CD4-positive, alpha-beta T cell treated with Interleukin-2 at 100 ng/mL for 4 hours (primary cell): ENCODE data around the gene LNX2.
"Not testable (repeated sequence)": the region's sequence is repeated elsewhere in the genome, so short reads cannot be mapped to it uniquely, and the experiment has no call there.

Experiments
- DNase-seq: peaks from one replicate; pipeline ENCODE4 v3.0.0-alpha.2; 2020; ENCODE audit warnings: low spot score

The LNX2 gene

GRCh38 chr13:27636589-27637288 lies 16.4 kb upstream of the LNX2 start:
- no peak for DNase-seq

- DNase-seq: no peak
Observed at GRCh38 chr13:27635266-27635665, 14.9 kb upstream of the LNX2 start.

- no peak for DNase-seq
Observed at GRCh38 chr13:27634791-27635190, 14.5 kb upstream of the LNX2 start.

- DNase-seq: no peak
Observed at GRCh38 chr13:27634231-27634630, 13.9 kb upstream of the LNX2 start.

GRCh38 chr13:27632648-27633047 lies 12.3 kb upstream of the LNX2 start:
- DNase-seq: no peak

- no peak for DNase-seq
Observed at GRCh38 chr13:27632214-27632613, 11.9 kb upstream of the LNX2 start.

GRCh38 chr13:27631665-27632064 lies 11.3 kb upstream of the LNX2 start:
- no peak for DNase-seq

GRCh38 chr13:27631156-27631555 lies 10.8 kb upstream of the LNX2 start:
- no peak for DNase-seq

- DNase-seq: not testable (repeated sequence)
Observed at GRCh38 chr13:27628766-27629165, 8.4 kb upstream of the LNX2 start.

- DNase-seq: no peak
Observed at GRCh38 chr13:27628081-27628480, 7.8 kb upstream of the LNX2 start.

- no peak for DNase-seq
Observed at GRCh38 chr13:27627380-27627779, 7.1 kb upstream of the LNX2 start.

GRCh38 chr13:27625839-27626238 lies 5.5 kb upstream of the LNX2 start:
- DNase-seq: no peak

- DNase-seq: no peak
Observed at GRCh38 chr13:27624071-27624470, 3.7 kb upstream of the LNX2 start.

GRCh38 chr13:27622881-27623280 lies 2.6 kb upstream of the LNX2 start:
- DNase-seq: no peak

GRCh38 chr13:27622102-27622820 lies 1.9 kb upstream of the LNX2 start:
- DNase-seq: peak; percentile 10

GRCh38 chr13:27621366-27622101 lies 1.2 kb upstream of the LNX2 start, which contains the start of gene POLR1D:
TSS of gene POLR1D (plus strand) at chr13:27621892. CDS start at chr13:27621984, 92 bp downstream.
- DNase-seq: peak; percentile 87

- DNase-seq: no peak
Observed at GRCh38 chr13:27621116-27621365, 712 bp upstream of the LNX2 start.

- peak; percentile 36 for DNase-seq
Observed at GRCh38 chr13:27619728-27620376, 477 bp downstream of the LNX2 start.

- no peak for DNase-seq
Observed at GRCh38 chr13:27619093-27619727, 1.1 kb downstream of the LNX2 start.

GRCh38 chr13:27617881-27618321 lies 2.4 kb downstream of the LNX2 start:
- no peak for DNase-seq

- no peak for DNase-seq
Observed at GRCh38 chr13:27613628-27614027, 6.7 kb downstream of the LNX2 start.

- DNase-seq: no peak
Observed at GRCh38 chr13:27607125-27607524, 13.2 kb downstream of the LNX2 start.
